Raji (cell line): Measurements from ENCODE around the gene IRS2.

Experiments
- POLR2A ChIP-seq: IDR thresholded peaks from 2 replicates; pipeline ENCODE4 v1.6.1; 2011; ENCODE audit warnings: low read depth, low read length, control low read depth; ENCODE audit not compliant: insufficient read depth

The IRS2 gene

GRCh38 chr13:109737606-109738005 lies 48.8 kb downstream of the IRS2 start:
- TF ChIP-seq POLR2A = no peak

- TF ChIP-seq POLR2A = no peak
Observed at GRCh38 chr13:109737046-109737573, 49.3 kb downstream of the IRS2 start.

- TF ChIP-seq POLR2A = no peak
Observed at GRCh38 chr13:109735436-109735966, 50.9 kb downstream of the IRS2 start.

- TF ChIP-seq POLR2A = no peak
Observed at GRCh38 chr13:109734002-109734785, 52.2 kb downstream of the IRS2 start.

- TF ChIP-seq POLR2A = no peak
Observed at GRCh38 chr13:109733550-109733949, 52.8 kb downstream of the IRS2 start.

- no peak for TF ChIP-seq POLR2A
Observed at GRCh38 chr13:109730812-109731335, 55.5 kb downstream of the IRS2 start.

GRCh38 chr13:109728791-109729731 lies 57.3 kb downstream of the IRS2 start:
- no peak for TF ChIP-seq POLR2A

- TF ChIP-seq POLR2A = no peak
Observed at GRCh38 chr13:109728061-109728460, 58.3 kb downstream of the IRS2 start.

- TF ChIP-seq POLR2A = no peak
Observed at GRCh38 chr13:109727251-109727650, 59.1 kb downstream of the IRS2 start.

- TF ChIP-seq POLR2A = no peak
Observed at GRCh38 chr13:109725995-109726637, 60.3 kb downstream of the IRS2 start.

GRCh38 chr13:109725297-109725696 lies 61.1 kb downstream of the IRS2 start:
- no peak for TF ChIP-seq POLR2A

GRCh38 chr13:109724603-109725002 lies 61.8 kb downstream of the IRS2 start:
- TF ChIP-seq POLR2A = no peak

- no peak for TF ChIP-seq POLR2A
Observed at GRCh38 chr13:109723046-109723445, 63.3 kb downstream of the IRS2 start.

GRCh38 chr13:109722068-109722467 lies 64.3 kb downstream of the IRS2 start:
- TF ChIP-seq POLR2A = no peak

GRCh38 chr13:109720758-109721184 lies 65.6 kb downstream of the IRS2 start:
- no peak for TF ChIP-seq POLR2A
